GM12892 (cell line): Measurements from ENCODE around the gene THBD. TPM values are rescaled to one million over a fixed set of nuclear protein-coding genes. Genes with fewer than 3 reads are reported as not detected.

Experiments
- DNase-seq: peaks from one replicate; pipeline ENCODE4 v3.0.0; 2011; ENCODE audit not compliant: insufficient read length
- FAIRE-seq: peaks from 2 replicates; lab custom pipeline; 2011; peaks lifted over from hg19 to GRCh38; lab: Jason Lieb, UNC
- POLR2A ChIP-seq: IDR thresholded peaks from 2 replicates; pipeline ENCODE4 v1.6.1; 2011; ENCODE audit warnings: low read depth, low read length, control low read depth
- POLR2AphosphoS5 ChIP-seq: IDR thresholded peaks from 2 replicates; pipeline ENCODE4 v1.6.1; 2011; ENCODE audit warnings: low read depth, low read length, control low read depth
- TAF1 ChIP-seq: IDR thresholded peaks from 2 replicates; pipeline ENCODE4 v1.6.1; 2011; ENCODE audit warnings: low read depth, mild to moderate bottlenecking, control low read depth, low read length, borderline replicate concordance
- polyA plus RNA-seq: library from polyadenylated mRNA; unstranded; fragments of >200 nt; gene quantifications from one replicate; pipeline ENCODE4 v1.2.1, GENCODE V29; 2012; ENCODE audit warnings: missing spikeins, inconsistent platforms; ENCODE audit not compliant: missing spikeins

Gene THBD, protein sequence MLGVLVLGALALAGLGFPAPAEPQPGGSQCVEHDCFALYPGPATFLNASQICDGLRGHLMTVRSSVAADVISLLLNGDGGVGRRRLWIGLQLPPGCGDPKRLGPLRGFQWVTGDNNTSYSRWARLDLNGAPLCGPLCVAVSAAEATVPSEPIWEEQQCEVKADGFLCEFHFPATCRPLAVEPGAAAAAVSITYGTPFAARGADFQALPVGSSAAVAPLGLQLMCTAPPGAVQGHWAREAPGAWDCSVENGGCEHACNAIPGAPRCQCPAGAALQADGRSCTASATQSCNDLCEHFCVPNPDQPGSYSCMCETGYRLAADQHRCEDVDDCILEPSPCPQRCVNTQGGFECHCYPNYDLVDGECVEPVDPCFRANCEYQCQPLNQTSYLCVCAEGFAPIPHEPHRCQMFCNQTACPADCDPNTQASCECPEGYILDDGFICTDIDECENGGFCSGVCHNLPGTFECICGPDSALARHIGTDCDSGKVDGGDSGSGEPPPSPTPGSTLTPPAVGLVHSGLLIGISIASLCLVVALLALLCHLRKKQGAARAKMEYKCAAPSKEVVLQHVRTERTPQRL
- polyA plus RNA-seq = not detected

DNA sequence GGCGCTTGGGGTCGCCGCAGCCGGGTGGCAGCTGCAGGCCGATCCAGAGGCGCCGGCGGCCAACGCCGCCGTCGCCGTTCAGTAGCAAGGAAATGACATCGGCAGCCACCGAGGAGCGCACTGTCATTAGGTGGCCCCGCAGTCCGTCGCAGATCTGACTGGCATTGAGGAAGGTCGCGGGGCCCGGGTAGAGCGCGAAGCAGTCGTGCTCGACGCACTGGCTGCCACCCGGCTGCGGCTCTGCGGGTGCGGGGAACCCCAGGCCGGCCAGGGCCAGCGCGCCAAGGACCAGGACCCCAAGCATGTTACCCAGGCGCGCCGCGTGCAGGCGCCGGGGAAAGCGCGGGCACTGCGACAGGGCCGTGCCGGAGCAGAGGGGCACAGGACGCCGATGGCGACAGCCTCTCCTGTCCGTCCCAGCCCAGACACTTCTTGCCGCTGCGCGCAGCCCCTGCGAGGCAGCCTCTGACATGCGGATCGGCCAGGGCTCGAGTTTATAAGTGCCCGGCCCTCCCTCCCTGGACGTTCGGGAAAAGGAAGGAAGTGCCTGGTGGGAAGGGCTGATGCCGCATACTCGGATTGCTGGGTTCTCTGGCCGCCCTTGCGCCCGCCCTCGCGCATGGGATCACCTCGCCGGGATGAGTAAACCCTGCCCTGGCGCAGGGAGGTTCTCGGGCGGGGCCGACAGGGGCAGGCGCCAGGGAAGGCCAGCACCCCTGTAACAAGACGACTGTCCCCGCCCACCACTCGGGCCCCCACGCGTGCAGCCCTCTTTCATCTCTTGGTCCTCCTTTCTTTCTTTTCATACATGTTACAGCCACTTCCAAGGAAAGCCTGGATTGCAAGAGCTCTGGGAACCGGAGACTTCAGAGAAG lies at the start of gene THBD:
TSS of gene THBD (minus strand) at position 472 of the 875 bp plus-strand sequence. CDS start at position 304, 168 bp downstream.
- no peak for FAIRE-seq
- DNase-seq = no peak
- no peak for TF ChIP-seq POLR2AphosphoS5
- TF ChIP-seq POLR2A = no peak
- no peak for TF ChIP-seq TAF1

DNA sequence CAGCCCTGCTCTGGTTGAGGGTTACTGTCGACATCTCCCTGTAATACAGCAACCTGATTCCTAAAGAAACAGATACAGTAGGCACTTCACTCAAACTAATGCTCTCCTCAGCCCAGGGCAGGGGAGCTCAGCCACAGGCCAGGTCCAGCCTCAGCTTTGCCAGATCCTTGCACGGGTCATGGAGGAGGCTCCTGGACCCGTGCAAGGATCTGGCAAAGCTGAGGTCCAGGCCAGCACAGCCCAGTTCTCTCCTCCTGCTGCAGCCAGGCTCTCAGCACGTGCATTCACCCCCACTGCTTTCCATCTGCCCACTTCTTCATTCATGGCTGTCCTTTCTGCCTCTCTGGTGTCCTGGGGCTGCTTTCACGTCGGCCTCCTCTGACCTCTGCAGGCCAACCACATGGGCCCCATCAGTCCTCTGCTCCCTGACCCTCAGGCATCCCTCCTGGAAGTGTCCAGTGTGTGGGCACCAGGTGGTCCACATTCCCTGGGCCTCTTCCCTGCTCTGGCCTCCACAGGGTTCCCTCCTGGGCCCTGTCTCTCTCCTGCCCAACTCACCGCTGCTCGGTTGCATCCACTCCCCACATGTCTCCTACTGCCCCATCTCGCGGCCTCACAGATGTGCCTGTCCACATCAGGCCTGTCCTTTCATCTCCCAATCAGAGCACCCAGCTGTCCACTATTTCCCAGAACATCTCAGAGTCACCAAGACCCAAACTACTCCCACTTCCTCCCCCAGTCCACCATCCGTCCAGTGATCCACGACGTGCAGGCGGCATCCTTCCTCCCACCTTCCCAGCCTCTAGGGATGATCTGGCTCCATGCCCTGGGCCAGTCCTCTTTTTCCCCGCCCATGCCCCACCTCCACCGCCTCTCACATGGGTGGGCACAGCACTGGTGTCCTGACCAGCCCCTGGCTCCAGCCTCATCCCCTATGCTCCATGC lies 48.4 kb upstream of the THBD start:
- DNase-seq = no peak
- no peak for FAIRE-seq
- TF ChIP-seq TAF1 (no peak), POLR2A (no peak), POLR2AphosphoS5 (no peak)

DNA sequence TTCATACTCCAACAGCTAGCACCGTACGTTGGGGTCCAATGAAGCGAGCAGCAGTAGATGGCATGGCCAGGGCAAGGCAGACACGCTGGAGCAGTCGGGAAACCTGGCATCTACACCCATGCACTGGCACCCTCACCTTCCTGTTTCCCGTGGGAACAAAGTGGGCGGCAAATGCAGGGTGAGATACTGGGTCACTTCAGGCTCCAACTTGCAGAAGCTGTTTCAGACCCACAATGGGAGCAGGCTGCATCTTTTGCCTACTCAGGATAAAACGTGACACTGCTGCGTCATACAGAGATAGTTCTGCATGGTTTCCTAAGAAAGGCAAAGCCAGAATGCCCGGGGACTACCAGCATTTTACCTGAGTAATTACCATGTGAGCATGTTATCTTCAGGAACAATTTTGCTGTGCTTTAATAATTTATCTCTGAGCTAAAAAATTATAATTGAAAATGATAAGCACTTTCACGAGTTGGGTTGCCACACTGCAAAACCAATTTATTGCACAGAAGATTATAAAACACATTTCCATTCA lies 47.6 kb upstream of the THBD start:
- no peak for DNase-seq
- TF ChIP-seq POLR2A = no peak
- no peak for TF ChIP-seq POLR2AphosphoS5
- TF ChIP-seq TAF1 = no peak
- no peak for FAIRE-seq

DNA sequence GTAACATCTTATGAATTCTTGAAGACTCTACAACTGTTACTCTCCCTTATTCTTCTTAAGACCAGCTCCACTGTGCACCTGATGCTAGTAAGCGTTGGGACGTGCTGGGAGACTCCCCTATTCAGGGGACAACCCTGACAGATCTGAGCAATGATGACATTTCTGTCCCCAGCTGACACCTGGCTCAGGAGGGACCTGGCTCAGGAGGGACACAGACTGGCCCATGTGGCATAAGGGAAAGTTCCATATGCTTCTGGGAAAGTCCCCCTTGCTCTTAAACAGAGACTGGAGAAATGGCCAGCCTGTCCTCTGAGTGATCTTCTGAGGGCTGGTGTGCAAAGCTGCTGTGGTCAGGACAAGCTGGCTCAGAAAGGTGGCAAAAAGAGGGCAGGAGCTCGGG lies 46.6 kb upstream of the THBD start:
- DNase-seq (no peak), FAIRE-seq (peak; percentile 72)
- TF ChIP-seq TAF1 = no peak
- no peak for TF ChIP-seq POLR2AphosphoS5
- no peak for TF ChIP-seq POLR2A

DNA sequence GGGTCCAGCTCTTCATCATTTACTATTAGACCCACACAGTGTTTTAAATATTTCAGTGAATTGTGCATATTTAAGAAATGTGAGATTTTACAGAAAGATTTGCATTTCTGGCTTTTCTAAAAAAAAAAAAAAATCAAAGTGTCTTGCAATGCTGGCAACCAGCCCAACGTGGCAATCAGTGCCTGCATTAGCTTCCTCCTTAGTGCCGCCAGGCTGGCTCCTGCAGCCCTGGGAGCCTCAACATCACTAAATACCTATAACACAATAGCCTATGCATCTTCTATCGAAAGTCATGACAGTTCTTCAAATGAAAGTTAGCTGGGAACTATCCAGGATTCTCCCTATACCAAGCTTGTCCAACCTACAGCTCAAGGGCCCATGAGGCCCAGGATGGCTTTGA lies 46.0 kb upstream of the THBD start:
- FAIRE-seq (no peak), DNase-seq (no peak)
- no peak for TF ChIP-seq POLR2AphosphoS5
- no peak for TF ChIP-seq POLR2A
- no peak for TF ChIP-seq TAF1

DNA sequence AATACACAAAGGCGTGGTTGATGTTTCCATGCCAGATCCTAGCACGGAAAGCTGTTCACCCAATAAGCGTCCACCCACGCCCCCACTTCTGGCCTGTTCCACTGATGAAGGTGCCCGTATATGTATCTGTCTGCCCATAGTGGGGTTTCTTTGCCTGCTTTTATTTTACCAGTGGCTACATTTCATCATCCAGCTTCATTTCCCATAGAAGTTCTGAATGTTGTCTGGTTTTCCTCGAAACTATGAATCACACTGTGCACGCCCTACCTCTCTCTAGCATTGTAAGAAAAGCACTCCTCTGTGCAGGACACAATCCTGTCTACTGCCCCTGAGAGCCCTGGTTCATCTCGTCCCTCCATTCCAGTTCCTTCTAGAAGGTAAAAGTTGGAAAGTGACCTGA lies 45.5 kb upstream of the THBD start:
- no peak for DNase-seq
- TF ChIP-seq POLR2AphosphoS5 (no peak), POLR2A (no peak), TAF1 (no peak)
- FAIRE-seq = no peak

DNA sequence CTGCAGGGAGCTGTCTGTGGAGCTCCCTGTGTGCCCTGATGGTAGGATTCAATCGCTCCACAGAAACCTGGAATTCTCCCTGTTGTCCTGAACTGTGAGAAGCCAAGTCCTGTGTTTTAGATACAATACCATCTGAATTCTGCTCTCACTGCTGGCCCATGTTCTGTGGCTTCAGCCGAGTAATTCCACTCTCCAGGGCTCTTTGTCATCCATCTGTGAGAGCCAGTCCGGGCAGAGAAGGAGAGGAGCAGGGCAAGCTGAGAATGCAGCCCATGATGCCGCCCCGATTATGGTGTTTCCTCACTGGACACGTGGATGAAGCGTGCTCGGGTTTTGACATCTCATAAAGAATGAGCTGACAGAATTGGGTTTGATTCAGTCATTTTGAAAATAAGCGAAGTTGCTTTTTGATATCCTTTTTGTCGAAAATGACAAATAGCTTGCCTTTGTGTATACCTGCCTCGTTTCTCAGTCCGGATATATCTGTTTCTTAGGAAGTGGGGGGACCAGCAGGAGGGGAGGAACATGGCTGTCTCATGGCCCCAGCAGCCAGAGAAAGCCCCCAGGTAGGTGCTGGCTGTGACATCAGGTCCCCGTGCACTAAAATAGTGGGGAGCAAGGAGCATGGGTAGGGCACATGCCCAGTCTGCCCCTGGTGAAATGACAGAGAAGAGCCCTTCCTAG lies 44.9 kb upstream of the THBD start:
- FAIRE-seq (no peak), DNase-seq (no peak)
- TF ChIP-seq POLR2A = no peak
- TF ChIP-seq POLR2AphosphoS5 = no peak
- no peak for TF ChIP-seq TAF1

DNA sequence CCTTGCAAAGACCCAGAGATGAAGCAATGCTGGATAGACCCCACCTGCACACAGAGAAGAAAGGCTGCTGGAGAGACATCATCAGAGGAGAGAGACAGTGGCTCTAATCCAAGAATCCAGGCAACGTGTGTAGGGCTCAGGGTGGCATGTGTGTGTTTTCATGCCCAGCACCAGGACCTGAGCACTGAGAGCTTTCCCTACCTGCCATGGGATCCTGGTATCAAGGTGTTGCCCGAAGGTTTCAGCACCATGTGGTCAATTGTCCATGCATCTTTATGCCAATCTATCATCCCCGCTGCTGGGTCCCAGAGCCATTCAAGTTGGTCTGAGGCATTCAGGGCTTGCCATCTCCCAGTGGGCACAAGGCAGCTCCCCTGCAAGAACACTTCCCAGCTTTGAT lies 44.1 kb upstream of the THBD start:
- no peak for DNase-seq
- TF ChIP-seq POLR2A = no peak
- TF ChIP-seq POLR2AphosphoS5 = no peak
- TF ChIP-seq TAF1 = no peak
- FAIRE-seq = no peak

DNA sequence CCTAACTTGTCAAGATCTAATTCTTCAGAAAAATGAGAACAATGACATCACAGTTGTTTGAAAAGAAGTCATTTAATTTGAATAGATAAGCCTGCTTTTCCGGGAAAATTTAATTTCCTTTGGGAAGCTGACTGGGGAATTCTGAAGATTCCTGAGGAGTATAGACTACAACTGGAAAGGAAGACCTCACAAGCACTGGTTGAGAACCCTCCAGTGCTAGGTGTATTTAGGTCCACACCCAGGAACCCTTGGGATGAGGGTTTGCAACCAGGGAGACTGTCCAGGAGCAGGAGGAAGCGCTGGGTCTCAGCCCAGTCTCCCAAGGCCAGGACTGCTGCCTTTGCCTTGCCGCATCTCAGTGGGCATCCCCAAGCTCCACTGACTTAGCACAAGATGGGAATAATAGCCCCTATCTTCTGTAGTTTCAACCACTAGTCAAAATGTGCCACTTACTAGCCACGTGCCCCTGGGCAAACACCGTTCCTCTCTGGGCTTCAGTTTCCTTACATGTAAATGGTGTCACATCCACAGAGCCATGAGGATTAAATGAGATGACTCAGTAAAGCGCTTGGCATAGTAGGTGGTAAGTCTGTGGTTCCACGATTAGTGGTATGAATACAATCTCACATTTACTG lies 43.5 kb upstream of the THBD start:
- DNase-seq = no peak
- TF ChIP-seq POLR2AphosphoS5 (no peak), TAF1 (no peak), POLR2A (no peak)
- FAIRE-seq = no peak

DNA sequence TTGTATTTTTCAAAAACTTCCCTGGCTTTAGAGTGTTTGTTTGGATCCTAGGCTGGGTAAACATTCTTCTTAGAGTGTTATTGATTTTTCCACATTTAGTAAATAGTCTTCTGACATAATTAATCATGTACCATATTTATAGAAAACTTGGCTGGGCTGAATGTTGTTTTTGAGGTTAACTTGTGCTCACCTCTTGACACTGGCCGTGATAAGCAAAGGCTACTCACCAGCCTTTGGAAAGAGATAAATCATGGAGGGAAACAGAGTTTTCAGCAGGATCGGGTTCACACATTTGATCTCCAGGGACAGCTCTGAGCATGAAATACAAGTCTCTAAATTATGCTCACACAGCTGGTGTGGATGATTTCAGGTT lies 42.9 kb upstream of the THBD start:
- no peak for TF ChIP-seq TAF1
- FAIRE-seq = no peak
- no peak for DNase-seq
